ENCODE measurements around the gene TAAR8. TPM values are rescaled to one million over a fixed set of nuclear protein-coding genes. Genes with fewer than 3 reads are reported as not detected.

Gene TAAR8
- polyA plus RNA-seq, 1 donor (not counting 4 experiments of a cell fraction or from before 2014, with no cell fraction given) = not detected

- TF ChIP-seq CTCF (optimal IDR thresholded peaks at IDR 0.05 in 1 of 3, IDR thresholded peaks at IDR 0.05 in 1 of 3, conservative IDR thresholded peaks at IDR 0.05 in 1 of 3; ENCODE audit: extremely low read depth in 1 of 3, insufficient read depth in 2 of 3, low read length in 3 of 3) (no peak), EZH2 (IDR thresholded peaks at IDR 0.05; ENCODE audit: low read length) (no peak)
- Histone ChIP-seq H3K4me2 (ENCODE audit: control insufficient read depth, extremely low read depth, insufficient read depth, low read depth, low read length) (no peak overlapping the region), H4K20me1 (ENCODE audit: control insufficient read depth, extremely low read depth, insufficient read depth, low read length) (no peaks in the 10 kb centered on the region), H3K27me3 (ENCODE audit: control insufficient read depth, extremely low read depth, insufficient read depth, low read length) (no peaks in the 10 kb centered on the region), H3K36me3 (ENCODE audit: control insufficient read depth in 2 of 2, extremely low read depth in 1 of 2, insufficient read depth in 2 of 2, low read length in 2 of 2) (no peaks in the 10 kb centered on the region), H3K9me3 (ENCODE audit: control insufficient read depth, low read depth, low read length) (no peaks in the 10 kb centered on the region), H3K4me3 (ENCODE audit: control insufficient read depth in 2 of 3, extremely low read depth in 1 of 3, insufficient read depth in 2 of 3, low read depth in 1 of 3, low read length in 3 of 3) (no peak overlapping the region), H3K9me1 (ENCODE audit: control insufficient read depth, extremely low read depth, insufficient read depth, low read length) (no peaks in the 10 kb centered on the region), H3K79me2 (ENCODE audit: control insufficient read depth, insufficient read depth, low read length) (no peaks in the 10 kb centered on the region), H3K4me1 (ENCODE audit: control insufficient read depth, extremely low read depth, insufficient read depth, low read length) (no peaks in the 10 kb centered on the region), H3K9ac (ENCODE audit: control insufficient read depth, extremely low read depth, insufficient read depth, low read length) (no peak overlapping the region), H3K27ac (ENCODE audit: control insufficient read depth, insufficient read depth, low read length) (no peak overlapping the region), H2AFZ (ENCODE audit: control insufficient read depth, low read length) (no peak overlapping the region)
- dilution Hi-C loops (cut with MboI; ENCODE audit: extremely low pct_ligation_motif_present, low sequenced_read_pairs) = loop anchor here (10.0 kb wide), 1 partner anchor 238 kb away; no protein-coding TSS in a partner anchor
- FAIRE-seq = no peak
- DNase-seq (ENCODE audit: low read depth, low spot score) = no peak
These were observed 26.0 kb upstream of the TAAR8 start for GRCh38 chr6:132526461-132526860.

GRCh38 chr6:132527791-132528190 lies 24.7 kb upstream of the TAAR8 start:
- no peak for DNase-seq (ENCODE audit: low read depth, low spot score)
- no peaks in the 10 kb centered on the region for H3K36me3 ChIP-seq (ENCODE audit: control insufficient read depth in 2 of 2, extremely low read depth in 1 of 2, insufficient read depth in 2 of 2, low read length in 2 of 2)
- H3K27ac ChIP-seq (ENCODE audit: control insufficient read depth, insufficient read depth, low read length) = no peak overlapping the region
- H2AFZ ChIP-seq (ENCODE audit: control insufficient read depth, low read length) = no peak overlapping the region
- no peak for TF ChIP-seq CTCF (optimal IDR thresholded peaks at IDR 0.05 in 1 of 3, IDR thresholded peaks at IDR 0.05 in 1 of 3, conservative IDR thresholded peaks at IDR 0.05 in 1 of 3; ENCODE audit: extremely low read depth in 1 of 3, insufficient read depth in 2 of 3, low read length in 3 of 3)
- TF ChIP-seq EZH2 (IDR thresholded peaks at IDR 0.05; ENCODE audit: low read length) = no peak
- H3K9me1 ChIP-seq (ENCODE audit: control insufficient read depth, extremely low read depth, insufficient read depth, low read length) = no peaks in the 10 kb centered on the region
- no peak overlapping the region for H3K4me3 ChIP-seq (ENCODE audit: control insufficient read depth in 2 of 3, extremely low read depth in 1 of 3, insufficient read depth in 2 of 3, low read depth in 1 of 3, low read length in 3 of 3)
- dilution Hi-C loops (cut with MboI; ENCODE audit: extremely low pct_ligation_motif_present, low sequenced_read_pairs) = loop anchor here (10.0 kb wide), 1 partner anchor 237 kb away; no protein-coding TSS in a partner anchor
- H4K20me1 ChIP-seq (ENCODE audit: control insufficient read depth, extremely low read depth, insufficient read depth, low read length) = no peaks in the 10 kb centered on the region
- H3K4me1 ChIP-seq (ENCODE audit: control insufficient read depth, extremely low read depth, insufficient read depth, low read length) = no peaks in the 10 kb centered on the region
- no peak overlapping the region for H3K4me2 ChIP-seq (ENCODE audit: control insufficient read depth, extremely low read depth, insufficient read depth, low read depth, low read length)
- no peak overlapping the region for H3K9ac ChIP-seq (ENCODE audit: control insufficient read depth, extremely low read depth, insufficient read depth, low read length)
- H3K9me3 ChIP-seq (ENCODE audit: control insufficient read depth, low read depth, low read length) = no peaks in the 10 kb centered on the region
- H3K79me2 ChIP-seq (ENCODE audit: control insufficient read depth, insufficient read depth, low read length) = no peaks in the 10 kb centered on the region
- FAIRE-seq = no peak
- no peaks in the 10 kb centered on the region for H3K27me3 ChIP-seq (ENCODE audit: control insufficient read depth, extremely low read depth, insufficient read depth, low read length)

All from keratinocyte (primary cell).